GM12878 (cell line): ENCODE measurements around the gene USP17L24. TPM values are rescaled to one million over a fixed set of nuclear protein-coding genes. Genes with fewer than 3 reads are reported as not detected.
"Not testable (repeated sequence)": the region's sequence is repeated elsewhere in the genome, so short reads cannot be mapped to it uniquely, and the experiment has no call there.

Source experiments
- ATAC-seq: fragments of 200-7000 bp; cut with Tn5 transposase; 3 replicates; pipeline ENCODE4 v1.9.1; 2020; ENCODE audit warnings: mild to moderate bottlenecking, moderate library complexity
- BruUV-seq: library from RNA; stranded (reverse); fragments of 400-500 nt; replicated peaks from 2 replicates; lab custom pipeline; 2021; lab: Mats Ljungman, UMichigan
- CTCF ChIA-PET: fragments of 300-600 bp; sonication (Branson Sonifier 250); formaldehyde crosslinking; extraction: SDS; loops from one replicate; lab custom pipeline; 2021; ENCODE audit warnings: inconsistent platforms; lab: Yijun Ruan, JAX
- POLR2A ChIA-PET: fragments of 350-600 bp; formaldehyde crosslinking; extraction: SDS; loops from one replicate; lab custom pipeline; 2021; ENCODE audit warnings: inconsistent platforms; lab: Charles Lee
- RAD21 ChIA-PET: fragments of 300-600 bp; sonication (Branson Sonifier 250); formaldehyde crosslinking; loops from one replicate; lab custom pipeline; 2023; ENCODE audit warnings: antibody characterized with exemption; ENCODE audit not compliant: unreplicated experiment; lab: Charles Lee
- SMC1A ChIA-PET: fragments of 300-600 bp; sonication (Branson Sonifier 250); formaldehyde crosslinking; loops from one replicate; lab custom pipeline; 2023; ENCODE audit not compliant: unreplicated experiment, uncharacterized antibody; lab: Charles Lee
- DNase-seq: peaks from one replicate; pipeline ENCODE4 v3.0.0-alpha.2; 2011; ENCODE audit warnings: low read depth, low spot score
- FAIRE-seq: peaks from 3 replicates; lab custom pipeline; 2011; peaks lifted over from hg19 to GRCh38; lab: Jason Lieb, UNC
- H2AFZ ChIP-seq: 2 replicates; pipeline ENCODE4 v1.6.0; 2011; ENCODE audit warnings: low read depth, low read length, control low read depth; ENCODE audit not compliant: control insufficient read depth
- H3K27ac ChIP-seq: 2 replicates; pipeline ENCODE4 v1.5.1; 2011; ENCODE audit warnings: control low read depth; ENCODE audit not compliant: control insufficient read depth, insufficient read depth
- H3K27me3 ChIP-seq, 2 experiments: replicated peaks in 1 of 2; 2 replicates each; pipeline versions ENCODE4 v1.6.0 to v1.6.1; 2011; ENCODE audit warnings: low read length in 1 of 2; ENCODE audit not compliant: control insufficient read depth in 2 of 2, insufficient read depth in 2 of 2
- H3K36me3 ChIP-seq, 2 experiments: 2 replicates each; pipeline ENCODE4 v1.5.1; 2011; ENCODE audit warnings: low read length in 1 of 2; ENCODE audit not compliant: control insufficient read depth in 2 of 2, insufficient read depth in 2 of 2
- H3K4me1 ChIP-seq: 2 replicates; pipeline ENCODE4 v1.6.1; 2011; ENCODE audit warnings: mild to moderate bottlenecking, low read length, moderate library complexity, mixed read lengths; ENCODE audit not compliant: control insufficient read depth, insufficient read depth
- H3K4me2 ChIP-seq: 2 replicates; pipeline ENCODE4 v1.6.0; 2011; ENCODE audit warnings: control low read depth; ENCODE audit not compliant: control insufficient read depth, insufficient read depth
- H3K4me3 ChIP-seq: fragments of 200-600 bp; sonication (generic); 2 replicates; pipeline ENCODE4 v1.5.1; 2016
- H3K79me2 ChIP-seq: 2 replicates; pipeline ENCODE4 v1.6.0; 2011; ENCODE audit warnings: low read length; ENCODE audit not compliant: control insufficient read depth, insufficient read depth
- H3K9ac ChIP-seq: 2 replicates; pipeline ENCODE4 v1.8.0; 2011; ENCODE audit warnings: low read length, control low read depth, mixed read lengths; ENCODE audit not compliant: control insufficient read depth, insufficient read depth
- H3K9me3 ChIP-seq: replicated peaks from 3 replicates; pipeline ENCODE4 v1.5.1; 2011; ENCODE audit warnings: mild to moderate bottlenecking, low read length; ENCODE audit not compliant: control insufficient read depth, insufficient read depth
- H4K20me1 ChIP-seq: 2 replicates; pipeline ENCODE4 v1.6.0; 2011; ENCODE audit not compliant: control insufficient read depth, insufficient read depth
- WGBS: methylation state at CpG from one replicate; pipeline ENCODE4 v1.1.6; 2016; ENCODE audit warnings: low lambda C conversion rate; ENCODE audit not compliant: insufficient replicate concordance, insufficient coverage; ENCODE audit errors: missing lambda C conversion rate; 5-methylcytosine and 5-hydroxymethylcytosine counted together
- in situ Hi-C: fragments of 300-500 bp; cut with MboI; formaldehyde crosslinking; loops from 9 replicates; pipeline ENCODE4 v1.14.3; 2018; ENCODE audit warnings: mixed read lengths
- intact Hi-C: fragments of 100-400 bp; cut with micrococcal nuclease; formaldehyde crosslinking; loops from one replicate; pipeline ENCODE4 v1.14.2; 2022; ENCODE audit not compliant: unreplicated experiment
- polyA plus RNA-seq, 11 experiments: library from polyadenylated mRNA; depleted of rRNA in 4 of 11; unstranded in 6 of 11; stranded (reverse) in 5 of 11; fragments of >200 nt; fragmentation: Nextera tagmentation in 4 of 11; fragmentation: Illumina TruSeq in 1 of 11; extraction: Ambion mirVana in 4 of 11; extraction: Trizol in 1 of 11; gene quantifications; 1 replicate in 1 of 11; 2 replicates in 10 of 11; pipeline versions ENCODE4 v1.2.1 to v1.2.3, GENCODE V29; 2011 to 2016; ENCODE audit warnings: inconsistent platforms in 2 of 11, missing spikeins in 2 of 11, low read depth in 1 of 11
- total RNA-seq, 4 experiments: library from RNA; depleted of rRNA in 3 of 4; stranded (reverse); fragments of >200 nt in 3 of 4; fragmentation: Illumina TruSeq in 1 of 4; extraction: Trizol in 1 of 4; gene quantifications; 2 replicates each; pipeline versions ENCODE4 v1.2.1 to v1.2.3, GENCODE V29; 2013 to 2021

USP17L24 gene
- total and polyA plus RNA-seq, 10 of the 15 experiments (the other 5 are each of a cell fraction or from before 2014, with no cell fraction given): not detected

- RAD21 ChIA-PET, in situ Hi-C loops: not testable (repeated sequence)
Observed at GRCh38 chr4:9334358-9334757, 9.4 kb downstream of the USP17L24 start, which contains the start of gene USP17L26. Gene USP17L26, plus strand, starts transcription at chr4:9334658. Its CDS starts 0 bp downstream, at chr4:9334658.

GRCh38 chr4:9339103-9339502 is 14.1 kb downstream of the USP17L24 start, which contains the start of gene USP17L5:
Gene USP17L5, plus strand, starts transcription at chr4:9339403. Its CDS starts 0 bp downstream, at chr4:9339403.
- FAIRE-seq, H2AFZ ChIP-seq, in situ Hi-C loops, CTCF ChIA-PET, H3K9me3 ChIP-seq, H3K79me2 ChIP-seq, H3K4me2 ChIP-seq, H3K27ac ChIP-seq, POLR2A ChIA-PET, DNase-seq, H3K36me3 ChIP-seq, H3K4me3 ChIP-seq, SMC1A ChIA-PET, H3K27me3 ChIP-seq, RAD21 ChIA-PET, BruUV-seq, H3K4me1 ChIP-seq, H4K20me1 ChIP-seq, H3K9ac ChIP-seq, ATAC-seq, intact Hi-C loops: not testable (repeated sequence)
- no CpG with 5 or more reads among the region's 15 CpGs for WGBS

More at GRCh38 chr4:9334358-9334757, 9.4 kb downstream of the USP17L24 start, which contains the start of gene USP17L26:
- ATAC-seq, H4K20me1 ChIP-seq, intact Hi-C loops, H3K36me3 ChIP-seq, CTCF ChIA-PET, FAIRE-seq, H3K27ac ChIP-seq, DNase-seq, H3K4me3 ChIP-seq, H2AFZ ChIP-seq, H3K9ac ChIP-seq, H3K79me2 ChIP-seq, H3K4me1 ChIP-seq, POLR2A ChIA-PET, H3K27me3 ChIP-seq, H3K9me3 ChIP-seq, SMC1A ChIA-PET, H3K4me2 ChIP-seq, BruUV-seq: not testable (repeated sequence)
- WGBS: no CpG with 5 or more reads among the region's 15 CpGs

- DNase-seq, SMC1A ChIA-PET, BruUV-seq, FAIRE-seq, H2AFZ ChIP-seq, H3K36me3 ChIP-seq, H3K9me3 ChIP-seq, H3K79me2 ChIP-seq, H3K27ac ChIP-seq, CTCF ChIA-PET, H4K20me1 ChIP-seq, RAD21 ChIA-PET, in situ Hi-C loops, H3K4me1 ChIP-seq, H3K4me2 ChIP-seq, POLR2A ChIA-PET, H3K4me3 ChIP-seq, intact Hi-C loops, ATAC-seq, H3K9ac ChIP-seq, H3K27me3 ChIP-seq: not testable (repeated sequence)
- WGBS: no CpG with 5 or more reads among the region's 15 CpGs
Observed at GRCh38 chr4:9343848-9344247, 18.9 kb downstream of the USP17L24 start, which contains the start of gene USP17L27. Gene USP17L27, plus strand, starts transcription at chr4:9344148. Its CDS starts 0 bp downstream, at chr4:9344148.

DNA sequence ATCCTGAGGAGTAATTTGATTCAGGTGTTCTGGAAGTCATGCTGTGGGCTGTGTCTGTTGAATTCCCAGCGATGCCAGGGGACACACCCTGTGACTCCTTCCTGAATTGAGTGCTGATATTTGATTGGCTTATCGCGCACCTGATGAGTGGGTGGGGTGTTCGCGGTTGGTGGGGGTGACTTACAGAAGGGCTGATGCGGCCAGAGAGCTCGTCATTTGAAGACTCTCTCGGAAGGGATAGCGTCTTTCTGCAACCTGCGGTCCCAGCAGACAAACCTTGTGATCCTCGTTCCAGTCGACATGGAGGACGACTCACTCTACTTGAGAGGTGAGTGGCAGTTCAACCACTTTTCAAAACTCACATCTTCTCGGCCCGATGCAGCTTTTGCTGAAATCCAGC is 23.6 kb downstream of the USP17L24 start, which contains the start of gene USP17L28:
USP17L28 (plus strand) TSS at position 301 of the 400 bp plus-strand sequence; CDS start at position 301, 0 bp downstream.
- no CpG with 5 or more reads among the region's 15 CpGs for WGBS
- SMC1A ChIA-PET, H3K9me3 ChIP-seq, intact Hi-C loops, H3K4me1 ChIP-seq, POLR2A ChIA-PET, H3K36me3 ChIP-seq, H2AFZ ChIP-seq, H3K9ac ChIP-seq, RAD21 ChIA-PET, DNase-seq, H3K79me2 ChIP-seq, H3K27me3 ChIP-seq, H3K27ac ChIP-seq, BruUV-seq, CTCF ChIA-PET, H3K4me3 ChIP-seq, FAIRE-seq, ATAC-seq, in situ Hi-C loops, H3K4me2 ChIP-seq, H4K20me1 ChIP-seq: not testable (repeated sequence)
